Gastroesophageal sphincter (tissue), 4 donors: Measurements from ENCODE around the gene NDUFA11. TPM values are rescaled to one million over a fixed set of nuclear protein-coding genes. Genes with fewer than 3 reads are reported as not detected.
"Not testable (repeated sequence)": the region's sequence is repeated elsewhere in the genome, so short reads cannot be mapped to it uniquely, and the experiment has no call there.

Experiments
- ATAC-seq: fragments of 150-250 bp; one replicate; pipeline ENCODE4 v1.9.1; 2016; ENCODE audit warnings: mild to moderate bottlenecking, moderate library complexity
- H3K27ac ChIP-seq, 4 donors: fragments of 200-600 bp; sonication (generic) in 3 of 4; 1 replicate in 3 of 4; 2 replicates in 1 of 4; pipeline ENCODE4 v1.5.1; 2016 to 2019
- H3K27me3 ChIP-seq: fragments of 200-600 bp; sonication (generic); one replicate; pipeline ENCODE4 v1.5.1; 2019
- H3K36me3 ChIP-seq, 2 donors: fragments of 200-600 bp; sonication (generic); one replicate each; pipeline ENCODE4 v1.5.1; 2019; ENCODE audit warnings: control low read depth in 1 of 2
- H3K4me1 ChIP-seq, 3 donors: fragments of 200-600 bp; sonication (generic); 1 replicate in 2 of 3; 2 replicates in 1 of 3; pipeline ENCODE4 v1.5.1; 2016 to 2019; ENCODE audit warnings: control low read depth in 2 of 3
- H3K4me3 ChIP-seq, 2 donors: fragments of 200-600 bp; sonication (generic); one replicate each; pipeline ENCODE4 v1.5.1; 2019; ENCODE audit warnings: mild to moderate bottlenecking in 1 of 2, moderate library complexity in 1 of 2
- H3K9me3 ChIP-seq, 3 donors: fragments of 200-600 bp; sonication (generic); one replicate each; pipeline ENCODE4 v1.5.1; 2017 to 2019; ENCODE audit warnings: control low read depth in 2 of 3
- EP300 ChIP-seq: sonication (generic); formaldehyde crosslinking; IDR thresholded peaks from one replicate; pipeline ENCODE4 v1.6.1; 2017; ENCODE audit warnings: antibody characterized with exemption, mild to moderate bottlenecking
- POLR2A ChIP-seq, 2 donors: fragments of 450-650 bp; IDR thresholded peaks; one replicate each; pipeline ENCODE4 v1.6.1; 2017; ENCODE audit warnings: antibody characterized with exemption in 2 of 2, mild to moderate bottlenecking in 2 of 2, moderate library complexity in 1 of 2
- POLR2AphosphoS5 ChIP-seq: sonication (generic); formaldehyde crosslinking; IDR thresholded peaks from one replicate; pipeline ENCODE4 v1.6.1; 2017; ENCODE audit warnings: antibody characterized with exemption
- WGBS, 2 donors: methylation state at CpG; one replicate each; pipeline ENCODE4 v1.1.5; 2018; ENCODE audit warnings: low coverage in 1 of 2; 5-methylcytosine and 5-hydroxymethylcytosine counted together
- total RNA-seq, 4 donors: library from RNA; depleted of rRNA; stranded (reverse); fragments of >200 nt; gene quantifications; one replicate each; pipeline ENCODE4 v1.1.0, GENCODE V29; 2016
- TF ChIP-seq, protein P1 (sequence below), 4 experiments: fragments of 200-600 bp in 2 of 4; fragments of 450-650 bp in 2 of 4; sonication (generic) in 1 of 4; IDR thresholded peaks; one replicate each; pipeline ENCODE4 v1.5.1; 2017 to 2019; ENCODE audit warnings: antibody characterized with exemption in 4 of 4, mild to moderate bottlenecking in 2 of 4, moderate library complexity in 2 of 4

NDUFA11 gene
- total RNA-seq, 4 donors from 2014 or later: 244 to 299 (median 265) TPM

DNA sequence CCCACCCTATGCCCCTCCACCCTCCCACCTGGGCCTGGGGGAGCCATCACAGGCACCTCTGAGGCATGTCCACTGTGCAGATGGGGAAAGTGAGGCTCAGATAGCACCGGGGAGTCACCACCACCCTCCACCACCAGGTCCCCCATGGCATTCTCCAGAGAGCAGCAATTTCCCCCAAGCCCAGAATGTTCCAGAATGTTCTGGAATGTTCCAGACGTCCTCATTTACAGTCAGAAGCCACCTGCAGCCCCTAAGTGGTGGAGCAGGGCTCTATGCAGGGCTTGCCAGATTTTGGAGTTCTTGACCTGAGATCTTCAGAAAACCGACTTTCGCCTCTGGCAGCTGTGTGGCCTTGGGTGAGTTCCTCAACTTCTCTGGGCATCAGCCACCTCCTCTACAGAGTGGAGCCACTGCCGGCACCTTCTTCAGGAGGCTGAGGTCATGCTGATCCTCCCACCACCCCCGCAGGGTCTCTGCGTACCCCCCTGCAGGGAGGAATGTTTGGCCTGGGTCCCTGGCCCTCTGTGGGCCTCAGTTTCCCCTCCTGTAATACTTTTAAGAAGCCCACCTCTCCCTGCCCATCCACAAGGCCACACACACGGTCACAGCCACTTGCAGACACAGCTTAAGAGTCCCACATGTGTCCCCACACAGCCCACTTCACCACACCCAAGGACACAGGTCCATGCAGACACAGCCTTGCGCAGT, 39.4 kb downstream of the NDUFA11 start:
- no peak overlapping the region for H3K27ac ChIP-seq
- WGBS, 2 donors: 69 to 80% methylated on average over 1 to 3 of the region's 9 CpGs
- TF ChIP-seq POLR2A (IDR thresholded peaks at IDR 0.05) (no peak), EP300 (no peak)
- TF ChIP-seq, protein P1, sequence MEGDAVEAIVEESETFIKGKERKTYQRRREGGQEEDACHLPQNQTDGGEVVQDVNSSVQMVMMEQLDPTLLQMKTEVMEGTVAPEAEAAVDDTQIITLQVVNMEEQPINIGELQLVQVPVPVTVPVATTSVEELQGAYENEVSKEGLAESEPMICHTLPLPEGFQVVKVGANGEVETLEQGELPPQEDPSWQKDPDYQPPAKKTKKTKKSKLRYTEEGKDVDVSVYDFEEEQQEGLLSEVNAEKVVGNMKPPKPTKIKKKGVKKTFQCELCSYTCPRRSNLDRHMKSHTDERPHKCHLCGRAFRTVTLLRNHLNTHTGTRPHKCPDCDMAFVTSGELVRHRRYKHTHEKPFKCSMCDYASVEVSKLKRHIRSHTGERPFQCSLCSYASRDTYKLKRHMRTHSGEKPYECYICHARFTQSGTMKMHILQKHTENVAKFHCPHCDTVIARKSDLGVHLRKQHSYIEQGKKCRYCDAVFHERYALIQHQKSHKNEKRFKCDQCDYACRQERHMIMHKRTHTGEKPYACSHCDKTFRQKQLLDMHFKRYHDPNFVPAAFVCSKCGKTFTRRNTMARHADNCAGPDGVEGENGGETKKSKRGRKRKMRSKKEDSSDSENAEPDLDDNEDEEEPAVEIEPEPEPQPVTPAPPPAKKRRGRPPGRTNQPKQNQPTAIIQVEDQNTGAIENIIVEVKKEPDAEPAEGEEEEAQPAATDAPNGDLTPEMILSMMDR (IDR thresholded peaks at IDR 0.05): no peak

DNA sequence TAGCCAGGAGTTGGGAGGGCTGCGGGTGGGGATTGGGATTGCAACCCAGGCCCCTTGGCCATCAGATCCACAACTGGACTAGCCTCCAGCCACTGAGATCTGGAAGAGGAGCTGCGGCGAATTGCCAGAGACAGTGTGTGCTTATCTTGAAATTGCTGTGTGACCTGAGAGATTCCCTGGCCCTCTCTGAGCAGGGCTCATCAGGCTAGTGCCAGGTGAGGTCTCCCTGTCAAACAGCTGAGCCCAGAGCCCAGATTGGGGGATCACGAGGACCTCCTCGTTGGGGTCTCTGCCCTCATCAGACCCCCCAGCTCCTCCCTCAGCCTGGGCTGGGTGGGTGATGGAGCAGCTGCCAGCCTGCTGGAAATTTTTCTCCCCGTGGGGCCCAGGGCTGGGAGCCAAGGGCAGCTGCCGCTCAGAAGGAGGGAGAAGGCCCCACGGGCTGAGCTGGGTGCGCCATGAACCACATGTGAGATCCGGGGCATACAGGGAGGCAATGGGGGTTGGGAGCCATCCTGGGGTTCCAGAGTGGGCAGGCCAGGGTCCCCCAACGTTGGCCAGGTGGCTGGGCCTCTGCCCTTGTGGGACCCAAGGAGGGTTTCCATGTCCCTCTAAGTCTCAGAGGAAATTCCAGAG, 40.4 kb downstream of the NDUFA11 start:
- H3K9me3 ChIP-seq: no peaks in the 10 kb centered on the region
- peaks cover 11% of the 10 kb centered on the region for H3K27me3 ChIP-seq
- TF ChIP-seq EP300: no peak
- TF ChIP-seq POLR2AphosphoS5: no peak
- TF ChIP-seq, protein P1 (IDR thresholded peaks at IDR 0.05): no peak
- TF ChIP-seq POLR2A (IDR thresholded peaks at IDR 0.05): no peak
- ATAC-seq: no peak
- H3K4me3 ChIP-seq: no peak overlapping the region
- no peaks in the 10 kb centered on the region for H3K36me3 ChIP-seq
- no CpG with 5 or more reads among the region's 11 CpGs for WGBS, 2 donors
- no peaks in the 10 kb centered on the region for H3K4me1 ChIP-seq
- H3K27ac ChIP-seq: no peak overlapping the region

More for the DNA sequence above, 39.4 kb downstream of the NDUFA11 start:
- H3K4me1 ChIP-seq: no peaks in the 10 kb centered on the region
- no peaks in the 10 kb centered on the region for H3K36me3 ChIP-seq
- peaks cover 11% of the 10 kb centered on the region for H3K27me3 ChIP-seq
- H3K9me3 ChIP-seq: no peaks in the 10 kb centered on the region
- ATAC-seq: no peak
- no peak overlapping the region for H3K4me3 ChIP-seq

- no peaks in the 10 kb centered on the region for H3K27me3 ChIP-seq
- no peak overlapping the region for H3K4me3 ChIP-seq
- TF ChIP-seq, protein P1 (IDR thresholded peaks at IDR 0.05): no peak
- no peak for TF ChIP-seq POLR2AphosphoS5
- no peak for TF ChIP-seq POLR2A (IDR thresholded peaks at IDR 0.05)
- TF ChIP-seq EP300: no peak
- no peaks in the 10 kb centered on the region for H3K4me1 ChIP-seq
- ATAC-seq: no peak
- H3K9me3 ChIP-seq: no peaks in the 10 kb centered on the region
- WGBS, 2 donors: 87% methylated on average over 14 to 17 of the region's 18 CpGs
- H3K36me3 ChIP-seq: no peaks in the 10 kb centered on the region
- H3K27ac ChIP-seq: no peak overlapping the region
Measured at GRCh38 chr19:5857203-5858081, 46.1 kb downstream of the NDUFA11 start.

DNA sequence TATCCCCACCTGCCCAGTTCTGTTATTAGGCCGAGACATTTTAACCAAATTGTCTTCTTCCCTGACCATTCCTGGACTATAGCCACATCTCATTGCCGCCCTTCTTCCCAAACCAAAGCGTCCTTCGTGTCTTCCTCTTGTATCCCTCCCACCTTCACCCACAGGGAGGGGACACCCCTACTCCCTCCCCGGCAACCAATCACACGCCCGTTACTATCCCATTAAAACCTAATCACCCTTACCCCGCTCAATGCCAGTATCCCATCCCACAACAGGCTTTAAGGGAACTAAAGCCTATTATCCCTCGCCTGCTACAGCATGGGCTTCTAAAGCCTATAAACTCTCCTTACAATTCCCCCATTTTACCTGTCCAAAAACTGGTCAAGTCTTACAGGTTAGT, 48.4 kb downstream of the NDUFA11 start:
- H3K36me3 ChIP-seq, H3K9me3 ChIP-seq, H3K27me3 ChIP-seq, ATAC-seq, H3K4me3 ChIP-seq, H3K27ac ChIP-seq: not testable (repeated sequence)
- peaks cover 0 to 13% (median 5%) of the 10 kb centered on the region in 3 donors for H3K4me1 ChIP-seq
- 78 to 84% methylated on average over 3 to 9 of the region's 9 CpGs for WGBS, 2 donors

- WGBS, 2 donors: 64 to 92% methylated on average over 4 of the region's 10 CpGs
- not testable (repeated sequence) for ATAC-seq, H3K27ac ChIP-seq, H3K4me3 ChIP-seq, H3K9me3 ChIP-seq, H3K27me3 ChIP-seq, H3K36me3 ChIP-seq
- peaks cover 0 to 13% (median 5%) of the 10 kb centered on the region in 3 donors for H3K4me1 ChIP-seq
Measured at GRCh38 chr19:5854121-5854520, 49.5 kb downstream of the NDUFA11 start.
